GM23338 (cell line): ENCODE measurements around the gene ZC3H8. TPM values are rescaled to one million over a fixed set of nuclear protein-coding genes. Genes with fewer than 3 reads are reported as not detected.

Source experiments
- ATAC-seq: fragments of 200-7000 bp; cut with Tn5 transposase; 3 replicates; pipeline ENCODE4 v1.9.1; 2020
- DNase-seq: peaks from one replicate; pipeline ENCODE4 v3.0.0-alpha.2; 2015; ENCODE audit warnings: low spot score
- H2AFZ ChIP-seq: fragments of 200-600 bp; sonication (generic); 2 replicates; pipeline ENCODE4 v1.8.0; 2016; ENCODE audit warnings: antibody characterized with exemption, mild to moderate bottlenecking, moderate library complexity
- H3F3A ChIP-seq: fragments of 200-600 bp; sonication (generic); replicated peaks from 2 replicates; pipeline ENCODE4 v1.8.0; 2017; ENCODE audit warnings: antibody characterized with exemption, mixed run types, low read depth
- H3K27ac ChIP-seq: fragments of 200-600 bp; sonication (generic); 2 replicates; pipeline ENCODE4 v1.6.1; 2016; ENCODE audit warnings: low read depth
- H3K27me3 ChIP-seq: fragments of 200-600 bp; sonication (generic); 2 replicates; pipeline ENCODE4 v1.8.0; 2016; ENCODE audit warnings: mild to moderate bottlenecking, mixed run types, moderate library complexity; ENCODE audit not compliant: insufficient read depth
- H3K36me3 ChIP-seq: fragments of 200-600 bp; sonication (generic); 2 replicates; pipeline ENCODE4 v1.8.0; 2016; ENCODE audit warnings: mild to moderate bottlenecking; ENCODE audit not compliant: insufficient read depth
- H3K4me1 ChIP-seq: fragments of 200-600 bp; sonication (generic); 2 replicates; pipeline ENCODE4 v1.8.0; 2016; ENCODE audit warnings: mild to moderate bottlenecking, moderate library complexity; ENCODE audit not compliant: insufficient read depth
- H3K4me2 ChIP-seq: fragments of 200-600 bp; sonication (generic); 2 replicates; pipeline ENCODE4 v1.7.1; 2017; ENCODE audit warnings: mixed run types
- H3K4me3 ChIP-seq: fragments of 200-600 bp; sonication (generic); 2 replicates; pipeline ENCODE4 v1.6.1; 2016; ENCODE audit warnings: mixed run types
- H3K79me2 ChIP-seq: fragments of 200-600 bp; sonication (generic); replicated peaks from 2 replicates; pipeline ENCODE4 v1.8.0; 2017; ENCODE audit warnings: mild to moderate bottlenecking; ENCODE audit not compliant: insufficient read depth
- H3K9me2 ChIP-seq: fragments of 200-600 bp; sonication (generic); 2 replicates; pipeline ENCODE4 v1.8.0; 2017; ENCODE audit not compliant: insufficient read depth
- H4K20me1 ChIP-seq: fragments of 200-600 bp; sonication (generic); replicated peaks from 2 replicates; pipeline ENCODE4 v1.8.0; 2017; ENCODE audit warnings: mild to moderate bottlenecking; ENCODE audit not compliant: insufficient read depth
- H3K27ac Mint-ChIP-seq: 2 replicates; pipeline ENCODE4 v1.8.0; 2020; ENCODE audit warnings: inconsistent platforms, mild to moderate bottlenecking, moderate library complexity, mixed read lengths
- H3K27me3 Mint-ChIP-seq: 3 replicates; pipeline ENCODE4 v1.8.0; 2022; ENCODE audit warnings: low read depth, mild to moderate bottlenecking, moderate library complexity, mixed read lengths, inconsistent platforms; ENCODE audit not compliant: insufficient read depth, poor library complexity
- H3K36me3 Mint-ChIP-seq: 3 replicates; pipeline ENCODE4 v1.8.0; 2021; ENCODE audit warnings: low read depth, mild to moderate bottlenecking, inconsistent platforms, moderate library complexity, mixed read lengths
- H3K4me1 Mint-ChIP-seq: 3 replicates; pipeline ENCODE4 v1.8.0; 2020; ENCODE audit warnings: mild to moderate bottlenecking, inconsistent platforms, mixed read lengths
- H3K4me3 Mint-ChIP-seq: 3 replicates; pipeline ENCODE4 v1.8.0; 2021; ENCODE audit warnings: moderate library complexity, mild to moderate bottlenecking, inconsistent platforms, mixed read lengths
- H3K9me3 Mint-ChIP-seq: 3 replicates; pipeline ENCODE4 v1.8.0; 2020; ENCODE audit warnings: moderate library complexity, mild to moderate bottlenecking, inconsistent platforms, mixed read lengths
- EZH2 ChIP-seq: fragments of 200-600 bp; sonication (generic); IDR thresholded peaks from one replicate; pipeline ENCODE4 v1.8.0; 2017; ENCODE audit warnings: antibody characterized with exemption, mild to moderate bottlenecking, low read depth; ENCODE audit not compliant: unreplicated experiment
- EZH2phosphoT487 ChIP-seq: fragments of 200-600 bp; sonication (generic); IDR thresholded peaks from one replicate; pipeline ENCODE4 v1.8.1; 2018; ENCODE audit warnings: antibody characterized with exemption; ENCODE audit not compliant: unreplicated experiment
- NANOG ChIP-seq: IDR thresholded peaks from 2 replicates; pipeline ENCODE4 v1.6.1; 2016; ENCODE audit warnings: antibody characterized with exemption, borderline replicate concordance
- POLR2AphosphoS5 ChIP-seq: IDR thresholded peaks from 2 replicates; pipeline ENCODE4 v1.6.1; 2016; ENCODE audit warnings: antibody characterized with exemption, low read depth
- STAT1 ChIP-seq: IDR thresholded peaks from one replicate; pipeline ENCODE4 v1.6.1; 2016; ENCODE audit warnings: antibody characterized with exemption; ENCODE audit not compliant: unreplicated experiment
- ZNF114 ChIP-seq: fragments of 250-450 bp; sonication (Bioruptor Pico); IDR thresholded peaks from 2 replicates; pipeline ENCODE4 v1.5.0; 2020; ENCODE audit warnings: mild to moderate bottlenecking, moderate library complexity
- polyA plus RNA-seq: library from polyadenylated mRNA; unstranded; fragments of >200 nt; fragmentation: Nextera tagmentation; extraction: Ambion mirVana; gene quantifications from 2 replicates; pipeline ENCODE4 v1.2.1, GENCODE V29; 2016
- total RNA-seq: library from RNA; depleted of rRNA; stranded (reverse); fragments of >200 nt; shearing (Covaris generic); gene quantifications from 2 replicates; pipeline ENCODE4 v1.2.3, GENCODE V29; 2014
- TF ChIP-seq, protein P1 (sequence below), 2 experiments: fragments of 200-600 bp in 1 of 2; sonication (generic) in 1 of 2; conservative IDR thresholded peaks; 2 replicates each; pipeline versions ENCODE4 v1.5.1 to v1.6.1; 2016 to 2017; ENCODE audit warnings: antibody characterized with exemption in 2 of 2, low read depth in 2 of 2, mild to moderate bottlenecking in 2 of 2, moderate library complexity in 1 of 2
- TF ChIP-seq, protein P2 (sequence below): fragments of 250-450 bp; sonication (Bioruptor Pico); IDR thresholded peaks from 2 replicates; pipeline ENCODE4 v1.5.0; 2020; ENCODE audit warnings: mild to moderate bottlenecking, moderate library complexity
- TF ChIP-seq, protein P3 (sequence below): IDR thresholded peaks from one replicate; pipeline ENCODE4 v1.6.1; 2018; ENCODE audit warnings: antibody characterized with exemption; ENCODE audit not compliant: unreplicated experiment

The ZC3H8 gene
- total and polyA plus RNA-seq, 2 experiments from 2014 or later, result 13.3 to 42.8 TPM

DNA sequence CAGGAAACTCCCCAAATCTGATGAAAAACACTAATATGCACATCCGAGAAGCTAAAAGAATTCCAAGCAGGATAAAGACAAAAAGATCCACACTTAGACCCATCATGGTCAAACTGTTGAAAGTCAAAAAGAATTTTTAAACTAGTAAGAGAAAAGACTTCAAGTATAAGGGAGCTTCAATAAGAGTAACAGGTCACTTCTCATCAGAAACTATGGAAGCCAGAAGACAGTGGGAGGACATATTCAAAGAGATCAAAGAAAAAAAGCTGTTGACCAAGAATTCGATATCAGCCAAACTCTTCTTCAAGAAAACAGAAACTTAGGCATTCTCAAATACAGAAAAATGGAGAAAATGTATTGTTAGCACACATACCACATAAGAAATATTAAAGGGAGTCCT is 50.4 kb downstream of the ZC3H8 start:
- H2AFZ ChIP-seq, result no peak overlapping the region
- no peaks in the 10 kb centered on the region for H3K4me1 ChIP-seq
- TF ChIP-seq NANOG (no peak), STAT1 (no peak), EZH2phosphoT487 (no peak)
- H3K4me3 ChIP-seq, result no peak overlapping the region
- Mint-ChIP-seq H3K27ac (no peak overlapping the region), H3K4me3 (no peak overlapping the region), H3K4me1 (no peaks in the 10 kb centered on the region), H3K9me3 (peaks cover 23% of the 10 kb centered on the region), H3K36me3 (peaks cover 14% of the 10 kb centered on the region; the same call in 1 of the 3 replicates), H3K27me3 (no peaks in the 10 kb centered on the region)
- peaks cover 3% of the 10 kb centered on the region; the same call in 1 of the 2 replicates for H3K9me2 ChIP-seq
- H3K36me3 ChIP-seq, result peaks cover 11% of the 10 kb centered on the region
- no peaks in the 10 kb centered on the region for H3K27me3 ChIP-seq
- DNase-seq, result peak; percentile 35
- no peak overlapping the region for H3K27ac ChIP-seq
- no peaks in the 10 kb centered on the region for H3K79me2 ChIP-seq
- no peaks in the 10 kb centered on the region for H3F3A ChIP-seq
- no peak for ATAC-seq
- H3K4me2 ChIP-seq, result no peak overlapping the region
- no peaks in the 10 kb centered on the region for H4K20me1 ChIP-seq

DNA sequence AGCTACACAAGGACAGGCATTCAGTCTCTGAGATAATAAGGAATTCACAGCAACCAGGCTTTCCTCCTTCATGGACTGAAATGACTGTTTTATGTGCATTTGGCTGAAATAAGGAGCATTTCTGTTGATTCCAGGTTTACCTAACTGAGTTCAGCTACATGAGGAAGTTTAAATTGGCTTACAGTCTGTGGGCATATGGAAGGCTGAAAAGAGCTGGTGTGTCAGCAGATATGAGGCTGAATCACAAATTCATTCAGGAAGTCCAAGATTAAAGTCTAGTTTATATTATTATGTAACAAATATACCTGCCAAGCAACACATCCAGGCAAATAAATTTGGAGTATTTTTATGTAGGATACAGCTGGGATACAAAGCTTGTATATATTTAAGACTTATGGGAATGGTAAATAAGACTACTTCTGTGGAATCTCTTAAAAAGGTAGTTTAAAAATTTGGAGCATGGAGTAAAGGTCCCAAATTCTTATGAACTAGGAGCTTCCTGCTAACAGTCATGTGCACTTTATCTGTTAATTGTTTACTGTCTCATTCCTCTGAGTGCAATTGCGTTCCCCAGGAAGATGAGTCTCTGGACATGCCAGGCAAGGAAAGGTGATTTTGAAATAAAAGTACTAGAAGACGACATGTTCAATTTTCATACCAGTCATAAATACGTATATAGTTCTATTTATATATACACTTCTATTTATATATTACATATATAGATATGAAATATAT is 53.0 kb downstream of the ZC3H8 start:
- peaks cover 23% of the 10 kb centered on the region for H3K9me3 Mint-ChIP-seq
- Histone ChIP-seq H3K36me3 (peaks cover 11% of the 10 kb centered on the region), H3K79me2 (no peaks in the 10 kb centered on the region), H3K27me3 (no peaks in the 10 kb centered on the region), H3K4me2 (no peak overlapping the region), H3K4me1 (no peaks in the 10 kb centered on the region), H3K4me3 (no peak overlapping the region), H3F3A (no peaks in the 10 kb centered on the region), H2AFZ (no peak overlapping the region), H4K20me1 (no peaks in the 10 kb centered on the region), H3K9me2 (peaks cover 3% of the 10 kb centered on the region; the same call in 1 of the 2 replicates), H3K27ac (no peak overlapping the region)
- no peaks in the 10 kb centered on the region for H3K4me1 Mint-ChIP-seq
- no peak overlapping the region for H3K27ac Mint-ChIP-seq
- TF ChIP-seq EZH2phosphoT487, result no peak
- TF ChIP-seq ZNF114, result no peak
- no peak for TF ChIP-seq NANOG
- TF ChIP-seq, protein P1, sequence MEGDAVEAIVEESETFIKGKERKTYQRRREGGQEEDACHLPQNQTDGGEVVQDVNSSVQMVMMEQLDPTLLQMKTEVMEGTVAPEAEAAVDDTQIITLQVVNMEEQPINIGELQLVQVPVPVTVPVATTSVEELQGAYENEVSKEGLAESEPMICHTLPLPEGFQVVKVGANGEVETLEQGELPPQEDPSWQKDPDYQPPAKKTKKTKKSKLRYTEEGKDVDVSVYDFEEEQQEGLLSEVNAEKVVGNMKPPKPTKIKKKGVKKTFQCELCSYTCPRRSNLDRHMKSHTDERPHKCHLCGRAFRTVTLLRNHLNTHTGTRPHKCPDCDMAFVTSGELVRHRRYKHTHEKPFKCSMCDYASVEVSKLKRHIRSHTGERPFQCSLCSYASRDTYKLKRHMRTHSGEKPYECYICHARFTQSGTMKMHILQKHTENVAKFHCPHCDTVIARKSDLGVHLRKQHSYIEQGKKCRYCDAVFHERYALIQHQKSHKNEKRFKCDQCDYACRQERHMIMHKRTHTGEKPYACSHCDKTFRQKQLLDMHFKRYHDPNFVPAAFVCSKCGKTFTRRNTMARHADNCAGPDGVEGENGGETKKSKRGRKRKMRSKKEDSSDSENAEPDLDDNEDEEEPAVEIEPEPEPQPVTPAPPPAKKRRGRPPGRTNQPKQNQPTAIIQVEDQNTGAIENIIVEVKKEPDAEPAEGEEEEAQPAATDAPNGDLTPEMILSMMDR (conservative IDR thresholded peaks at IDR 0.05; ENCODE audit: low read depth in 2 of 2), result no peak
- TF ChIP-seq POLR2AphosphoS5, result no peak
- TF ChIP-seq EZH2, result no peak
- TF ChIP-seq, protein P2, sequence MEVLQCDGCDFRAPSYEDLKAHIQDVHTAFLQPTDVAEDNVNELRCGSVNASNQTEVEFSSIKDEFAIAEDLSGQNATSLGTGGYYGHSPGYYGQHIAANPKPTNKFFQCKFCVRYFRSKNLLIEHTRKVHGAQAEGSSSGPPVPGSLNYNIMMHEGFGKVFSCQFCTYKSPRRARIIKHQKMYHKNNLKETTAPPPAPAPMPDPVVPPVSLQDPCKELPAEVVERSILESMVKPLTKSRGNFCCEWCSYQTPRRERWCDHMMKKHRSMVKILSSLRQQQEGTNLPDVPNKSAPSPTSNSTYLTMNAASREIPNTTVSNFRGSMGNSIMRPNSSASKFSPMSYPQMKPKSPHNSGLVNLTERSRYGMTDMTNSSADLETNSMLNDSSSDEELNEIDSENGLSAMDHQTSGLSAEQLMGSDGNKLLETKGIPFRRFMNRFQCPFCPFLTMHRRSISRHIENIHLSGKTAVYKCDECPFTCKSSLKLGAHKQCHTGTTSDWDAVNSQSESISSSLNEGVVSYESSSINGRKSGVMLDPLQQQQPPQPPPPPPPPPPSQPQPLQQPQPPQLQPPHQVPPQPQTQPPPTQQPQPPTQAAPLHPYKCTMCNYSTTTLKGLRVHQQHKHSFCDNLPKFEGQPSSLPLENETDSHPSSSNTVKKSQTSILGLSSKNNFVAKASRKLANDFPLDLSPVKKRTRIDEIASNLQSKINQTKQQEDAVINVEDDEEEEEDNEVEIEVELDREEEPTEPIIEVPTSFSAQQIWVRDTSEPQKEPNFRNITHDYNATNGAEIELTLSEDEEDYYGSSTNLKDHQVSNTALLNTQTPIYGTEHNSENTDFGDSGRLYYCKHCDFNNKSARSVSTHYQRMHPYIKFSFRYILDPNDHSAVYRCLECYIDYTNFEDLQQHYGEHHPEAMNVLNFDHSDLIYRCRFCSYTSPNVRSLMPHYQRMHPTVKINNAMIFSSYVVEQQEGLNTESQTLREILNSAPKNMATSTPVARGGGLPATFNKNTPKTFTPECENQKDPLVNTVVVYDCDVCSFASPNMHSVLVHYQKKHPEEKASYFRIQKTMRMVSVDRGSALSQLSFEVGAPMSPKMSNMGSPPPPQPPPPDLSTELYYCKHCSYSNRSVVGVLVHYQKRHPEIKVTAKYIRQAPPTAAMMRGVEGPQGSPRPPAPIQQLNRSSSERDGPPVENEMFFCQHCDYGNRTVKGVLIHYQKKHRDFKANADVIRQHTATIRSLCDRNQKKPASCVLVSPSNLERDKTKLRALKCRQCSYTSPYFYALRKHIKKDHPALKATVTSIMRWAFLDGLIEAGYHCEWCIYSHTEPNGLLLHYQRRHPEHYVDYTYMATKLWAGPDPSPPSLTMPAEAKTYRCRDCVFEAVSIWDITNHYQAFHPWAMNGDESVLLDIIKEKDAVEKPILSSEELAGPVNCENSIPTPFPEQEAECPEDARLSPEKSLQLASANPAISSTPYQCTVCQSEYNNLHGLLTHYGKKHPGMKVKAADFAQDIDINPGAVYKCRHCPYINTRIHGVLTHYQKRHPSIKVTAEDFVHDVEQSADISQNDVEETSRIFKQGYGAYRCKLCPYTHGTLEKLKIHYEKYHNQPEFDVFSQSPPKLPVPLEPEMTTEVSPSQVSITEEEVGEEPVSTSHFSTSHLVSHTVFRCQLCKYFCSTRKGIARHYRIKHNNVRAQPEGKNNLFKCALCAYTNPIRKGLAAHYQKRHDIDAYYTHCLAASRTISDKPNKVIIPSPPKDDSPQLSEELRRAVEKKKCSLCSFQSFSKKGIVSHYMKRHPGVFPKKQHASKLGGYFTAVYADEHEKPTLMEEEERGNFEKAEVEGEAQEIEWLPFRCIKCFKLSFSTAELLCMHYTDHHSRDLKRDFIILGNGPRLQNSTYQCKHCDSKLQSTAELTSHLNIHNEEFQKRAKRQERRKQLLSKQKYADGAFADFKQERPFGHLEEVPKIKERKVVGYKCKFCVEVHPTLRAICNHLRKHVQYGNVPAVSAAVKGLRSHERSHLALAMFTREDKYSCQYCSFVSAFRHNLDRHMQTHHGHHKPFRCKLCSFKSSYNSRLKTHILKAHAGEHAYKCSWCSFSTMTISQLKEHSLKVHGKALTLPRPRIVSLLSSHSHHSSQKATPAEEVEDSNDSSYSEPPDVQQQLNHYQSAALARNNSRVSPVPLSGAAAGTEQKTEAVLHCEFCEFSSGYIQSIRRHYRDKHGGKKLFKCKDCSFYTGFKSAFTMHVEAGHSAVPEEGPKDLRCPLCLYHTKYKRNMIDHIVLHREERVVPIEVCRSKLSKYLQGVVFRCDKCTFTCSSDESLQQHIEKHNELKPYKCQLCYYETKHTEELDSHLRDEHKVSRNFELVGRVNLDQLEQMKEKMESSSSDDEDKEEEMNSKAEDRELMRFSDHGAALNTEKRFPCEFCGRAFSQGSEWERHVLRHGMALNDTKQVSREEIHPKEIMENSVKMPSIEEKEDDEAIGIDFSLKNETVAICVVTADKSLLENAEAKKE, result no peak
- TF ChIP-seq, protein P3, sequence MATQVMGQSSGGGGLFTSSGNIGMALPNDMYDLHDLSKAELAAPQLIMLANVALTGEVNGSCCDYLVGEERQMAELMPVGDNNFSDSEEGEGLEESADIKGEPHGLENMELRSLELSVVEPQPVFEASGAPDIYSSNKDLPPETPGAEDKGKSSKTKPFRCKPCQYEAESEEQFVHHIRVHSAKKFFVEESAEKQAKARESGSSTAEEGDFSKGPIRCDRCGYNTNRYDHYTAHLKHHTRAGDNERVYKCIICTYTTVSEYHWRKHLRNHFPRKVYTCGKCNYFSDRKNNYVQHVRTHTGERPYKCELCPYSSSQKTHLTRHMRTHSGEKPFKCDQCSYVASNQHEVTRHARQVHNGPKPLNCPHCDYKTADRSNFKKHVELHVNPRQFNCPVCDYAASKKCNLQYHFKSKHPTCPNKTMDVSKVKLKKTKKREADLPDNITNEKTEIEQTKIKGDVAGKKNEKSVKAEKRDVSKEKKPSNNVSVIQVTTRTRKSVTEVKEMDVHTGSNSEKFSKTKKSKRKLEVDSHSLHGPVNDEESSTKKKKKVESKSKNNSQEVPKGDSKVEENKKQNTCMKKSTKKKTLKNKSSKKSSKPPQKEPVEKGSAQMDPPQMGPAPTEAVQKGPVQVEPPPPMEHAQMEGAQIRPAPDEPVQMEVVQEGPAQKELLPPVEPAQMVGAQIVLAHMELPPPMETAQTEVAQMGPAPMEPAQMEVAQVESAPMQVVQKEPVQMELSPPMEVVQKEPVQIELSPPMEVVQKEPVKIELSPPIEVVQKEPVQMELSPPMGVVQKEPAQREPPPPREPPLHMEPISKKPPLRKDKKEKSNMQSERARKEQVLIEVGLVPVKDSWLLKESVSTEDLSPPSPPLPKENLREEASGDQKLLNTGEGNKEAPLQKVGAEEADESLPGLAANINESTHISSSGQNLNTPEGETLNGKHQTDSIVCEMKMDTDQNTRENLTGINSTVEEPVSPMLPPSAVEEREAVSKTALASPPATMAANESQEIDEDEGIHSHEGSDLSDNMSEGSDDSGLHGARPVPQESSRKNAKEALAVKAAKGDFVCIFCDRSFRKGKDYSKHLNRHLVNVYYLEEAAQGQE, result no peak
- ATAC-seq, result no peak
- DNase-seq, result no peak
- no peaks in the 10 kb centered on the region for H3K27me3 Mint-ChIP-seq
- peaks cover 14% of the 10 kb centered on the region; the same call in 1 of the 3 replicates for H3K36me3 Mint-ChIP-seq
- H3K4me3 Mint-ChIP-seq, result no peak overlapping the region
